HepG2 (cell line): ENCODE data around the gene GIN1. TPM values are rescaled to one million over a fixed set of nuclear protein-coding genes. Genes with fewer than 3 reads are reported as not detected.
A peak's percentile ranks its signal among the peaks of the same experiment; 100 is the strongest.

ENCODE experiments used
- ATAD3A ChIP-seq: sonication (generic); formaldehyde crosslinking; IDR thresholded peaks from 2 replicates; pipeline ENCODE4 v1.4.0; 2020; ENCODE audit warnings: missing genetic modification reagents
- KAT7 ChIP-seq: IDR thresholded peaks from 2 replicates; pipeline ENCODE4 v1.6.1; 2018; ENCODE audit warnings: borderline replicate concordance, missing compliant biosample characterization
- NBN ChIP-seq: fragments of 450-650 bp; conservative IDR thresholded peaks from 2 replicates; pipeline ENCODE4 v1.6.1; 2017
- RBM22 ChIP-seq: fragments of 200-400 bp; formaldehyde crosslinking; optimal IDR thresholded peaks from 2 replicates; pipeline ENCODE3; 2017; ENCODE audit warnings: mild to moderate bottlenecking, low read length, moderate library complexity
- REL ChIP-seq: sonication (generic); formaldehyde crosslinking; conservative IDR thresholded peaks from 2 replicates; pipeline ENCODE4 v1.8.0; 2022; ENCODE audit warnings: mild to moderate bottlenecking, missing genetic modification reagents, moderate library complexity
- SAP130 ChIP-seq: IDR thresholded peaks from 2 replicates; pipeline ENCODE4 v1.6.1; 2016; ENCODE audit warnings: low read depth
- TBX2 ChIP-seq: sonication (generic); formaldehyde crosslinking; IDR thresholded peaks from 2 replicates; pipeline ENCODE4 v1.5.0; 2020; ENCODE audit warnings: missing genetic modification reagents, mild to moderate bottlenecking, borderline replicate concordance
- TGIF2 ChIP-seq: IDR thresholded peaks from 2 replicates; pipeline ENCODE4 v1.6.1; 2016; ENCODE audit warnings: control low read depth, missing compliant biosample characterization
- ZBTB8A ChIP-seq: sonication (generic); formaldehyde crosslinking; IDR thresholded peaks from 2 replicates; pipeline ENCODE4 v1.4.0; 2020; ENCODE audit warnings: mild to moderate bottlenecking, low read depth, missing genetic modification reagents, borderline replicate concordance
- ZNF234 ChIP-seq: sonication (generic); formaldehyde crosslinking; conservative IDR thresholded peaks from 2 replicates; pipeline ENCODE4 v1.5.1; 2020; ENCODE audit warnings: mild to moderate bottlenecking, missing genetic modification reagents
- ZNF317 ChIP-seq: sonication (generic); formaldehyde crosslinking; IDR thresholded peaks from 2 replicates; pipeline ENCODE4 v1.5.0; 2020; ENCODE audit warnings: mild to moderate bottlenecking, missing genetic modification reagents
- ZNF556 ChIP-seq: sonication (generic); formaldehyde crosslinking; IDR thresholded peaks from 2 replicates; pipeline ENCODE4 v1.4.0; 2020; ENCODE audit warnings: mild to moderate bottlenecking, missing genetic modification reagents, borderline replicate concordance
- ZNF557 ChIP-seq: sonication (generic); formaldehyde crosslinking; IDR thresholded peaks from 2 replicates; pipeline ENCODE4 v1.4.0; 2020; ENCODE audit warnings: missing genetic modification reagents
- ZNF567 ChIP-seq: sonication (generic); formaldehyde crosslinking; IDR thresholded peaks from 2 replicates; pipeline ENCODE4 v1.8.1; 2023; ENCODE audit warnings: mild to moderate bottlenecking, missing genetic modification reagents, borderline replicate concordance
- ZNF775 ChIP-seq: sonication (generic); formaldehyde crosslinking; IDR thresholded peaks from 2 replicates; pipeline ENCODE4 v1.4.0; 2020; ENCODE audit warnings: missing genetic modification reagents, mild to moderate bottlenecking, moderate library complexity, borderline replicate concordance
- polyA plus RNA-seq, 8 experiments: library from polyadenylated mRNA; depleted of rRNA in 3 of 8; stranded (reverse) in 7 of 8; unstranded in 1 of 8; fragments of >200 nt; fragmentation: Illumina TruSeq in 4 of 8; extraction: Trizol in 4 of 8; gene quantifications; 2 replicates each; pipeline versions ENCODE4 v1.2.1 to v1.2.3, GENCODE V29; 2011 to 2016; ENCODE audit warnings: low read depth in 4 of 8, missing spikeins in 1 of 8, mixed read lengths in 1 of 8; ENCODE audit not compliant: insufficient read depth in 1 of 8
- total RNA-seq, 5 experiments: library from RNA; depleted of rRNA; stranded (reverse); fragments of >200 nt; fragmentation: Illumina TruSeq; extraction: Trizol; gene quantifications; 2 replicates each; pipeline ENCODE4 v1.2.3, GENCODE V29; 2016; ENCODE audit warnings: low read depth in 1 of 5
- TF ChIP-seq, protein P1 (sequence below), 2 experiments: sonication (generic) in 1 of 2; formaldehyde crosslinking in 1 of 2; IDR thresholded peaks; 2 replicates each; pipeline versions ENCODE4 v1.6.1 to v1.9.0; 2014 to 2022; ENCODE audit warnings: antibody characterized with exemption in 1 of 2, borderline replicate concordance in 1 of 2, inconsistent platforms in 1 of 2, low read depth in 1 of 2, missing genetic modification reagents in 1 of 2
- TF ChIP-seq, protein P2 (sequence below): sonication (generic); formaldehyde crosslinking; IDR thresholded peaks from 2 replicates; pipeline ENCODE4 v1.5.1; 2020; ENCODE audit warnings: mild to moderate bottlenecking, missing genetic modification reagents, moderate library complexity
- TF ChIP-seq, protein P3 (sequence below): sonication (generic); formaldehyde crosslinking; IDR thresholded peaks from 2 replicates; pipeline ENCODE4 v1.8.0; 2022; ENCODE audit warnings: missing genetic modification reagents, low read depth, mild to moderate bottlenecking, borderline replicate concordance
- TF ChIP-seq, protein P4 (sequence below): sonication (generic); formaldehyde crosslinking; IDR thresholded peaks from 2 replicates; pipeline ENCODE4 v1.4.0; 2020; ENCODE audit warnings: missing genetic modification reagents, low read depth, mild to moderate bottlenecking, borderline replicate concordance

GIN1 gene
- total and polyA plus RNA-seq, 2 of the 13 experiments (the other 11 are each of a cell fraction or from before 2014, with no cell fraction given) = 1.7 to 7.7 TPM

DNA sequence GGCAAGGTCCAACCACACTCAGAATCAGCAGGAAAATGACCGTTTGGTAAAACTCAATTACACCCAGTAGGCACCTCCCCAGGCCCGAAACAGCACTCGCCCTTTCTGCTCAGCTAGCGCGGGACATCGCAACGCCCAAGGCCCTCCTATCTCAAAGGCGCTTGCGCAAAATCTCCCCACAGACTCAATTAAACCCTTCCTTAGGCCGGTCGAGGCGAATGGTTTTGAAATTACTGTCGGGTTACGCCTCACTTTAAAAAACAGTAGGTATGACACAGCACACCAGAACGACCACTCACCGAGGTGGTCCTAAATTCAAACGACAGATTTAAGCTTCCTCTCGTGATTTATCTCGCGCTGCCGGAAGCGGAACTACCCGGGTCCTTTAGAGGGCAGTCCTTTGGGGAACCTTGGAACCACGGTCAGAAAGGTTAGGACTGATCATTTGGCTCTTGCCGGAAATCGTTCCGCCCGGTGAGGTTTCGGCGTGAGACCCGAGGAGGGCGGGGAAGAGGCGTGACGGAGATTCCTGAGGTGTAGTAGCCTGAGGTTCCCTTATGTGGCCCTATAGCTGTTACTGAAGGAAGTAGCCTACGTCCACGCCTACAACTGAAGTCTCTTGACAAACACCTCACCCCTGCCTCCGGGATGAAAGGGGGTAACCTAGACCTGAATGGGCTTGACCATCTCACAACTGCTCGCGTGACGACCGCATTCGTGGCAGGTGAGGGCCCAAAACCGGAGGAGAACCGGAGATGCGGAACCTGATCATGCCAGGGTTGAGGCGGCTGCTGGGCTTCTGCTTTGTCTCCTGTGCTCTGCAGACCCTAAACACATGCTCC is at the start of gene GIN1, which contains the start of gene PPIP5K2 (continued):
- TF ChIP-seq, protein P1, sequence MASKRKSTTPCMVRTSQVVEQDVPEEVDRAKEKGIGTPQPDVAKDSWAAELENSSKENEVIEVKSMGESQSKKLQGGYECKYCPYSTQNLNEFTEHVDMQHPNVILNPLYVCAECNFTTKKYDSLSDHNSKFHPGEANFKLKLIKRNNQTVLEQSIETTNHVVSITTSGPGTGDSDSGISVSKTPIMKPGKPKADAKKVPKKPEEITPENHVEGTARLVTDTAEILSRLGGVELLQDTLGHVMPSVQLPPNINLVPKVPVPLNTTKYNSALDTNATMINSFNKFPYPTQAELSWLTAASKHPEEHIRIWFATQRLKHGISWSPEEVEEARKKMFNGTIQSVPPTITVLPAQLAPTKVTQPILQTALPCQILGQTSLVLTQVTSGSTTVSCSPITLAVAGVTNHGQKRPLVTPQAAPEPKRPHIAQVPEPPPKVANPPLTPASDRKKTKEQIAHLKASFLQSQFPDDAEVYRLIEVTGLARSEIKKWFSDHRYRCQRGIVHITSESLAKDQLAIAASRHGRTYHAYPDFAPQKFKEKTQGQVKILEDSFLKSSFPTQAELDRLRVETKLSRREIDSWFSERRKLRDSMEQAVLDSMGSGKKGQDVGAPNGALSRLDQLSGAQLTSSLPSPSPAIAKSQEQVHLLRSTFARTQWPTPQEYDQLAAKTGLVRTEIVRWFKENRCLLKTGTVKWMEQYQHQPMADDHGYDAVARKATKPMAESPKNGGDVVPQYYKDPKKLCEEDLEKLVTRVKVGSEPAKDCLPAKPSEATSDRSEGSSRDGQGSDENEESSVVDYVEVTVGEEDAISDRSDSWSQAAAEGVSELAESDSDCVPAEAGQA (IDR thresholded peaks at IDR 0.05; ENCODE audit: low read depth) = peak; percentile 82; the same call in 1 of the 2 replicates
- TF ChIP-seq, protein P1 (CRISPR knock-in tag; IDR thresholded peaks at IDR 0.05; ENCODE audit: borderline replicate concordance) = no peak; the same call in 1 of the 2 replicates
- TF ChIP-seq KAT7 (CRISPR knock-in tag) (peak; percentile 46), ATAD3A (no peak), ZNF567 (CRISPR knock-in tag) (0 out of 2 replicates have a peak, but pooled peaks have one; percentile 51), SAP130 (CRISPR knock-in tag) (peak; percentile 91), ZNF557 (CRISPR knock-in tag) (peak; percentile 55), ZNF775 (CRISPR knock-in tag) (no peak), ZNF556 (peak; percentile 86; the same call in 1 of the 2 replicates), REL (peak; percentile 76; the same call in 1 of the 2 replicates), RBM22 (no peak), ZBTB8A (CRISPR knock-in tag) (peak; percentile 27; the same call in 1 of the 2 replicates), ZNF234 (CRISPR knock-in tag) (no peak), TGIF2 (CRISPR knock-in tag) (peak; percentile 67; the same call in 1 of the 2 replicates), ZNF317 (CRISPR knock-in tag) (peak; percentile 58; the same call in 1 of the 2 replicates), TBX2 (CRISPR knock-in tag) (peak; percentile 32; the same call in 1 of the 2 replicates), NBN (no peak)
- TF ChIP-seq, protein P2, sequence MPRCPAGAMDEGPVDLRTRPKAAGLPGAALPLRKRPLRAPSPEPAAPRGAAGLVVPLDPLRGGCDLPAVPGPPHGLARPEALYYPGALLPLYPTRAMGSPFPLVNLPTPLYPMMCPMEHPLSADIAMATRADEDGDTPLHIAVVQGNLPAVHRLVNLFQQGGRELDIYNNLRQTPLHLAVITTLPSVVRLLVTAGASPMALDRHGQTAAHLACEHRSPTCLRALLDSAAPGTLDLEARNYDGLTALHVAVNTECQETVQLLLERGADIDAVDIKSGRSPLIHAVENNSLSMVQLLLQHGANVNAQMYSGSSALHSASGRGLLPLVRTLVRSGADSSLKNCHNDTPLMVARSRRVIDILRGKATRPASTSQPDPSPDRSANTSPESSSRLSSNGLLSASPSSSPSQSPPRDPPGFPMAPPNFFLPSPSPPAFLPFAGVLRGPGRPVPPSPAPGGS = no peak
- TF ChIP-seq, protein P3, sequence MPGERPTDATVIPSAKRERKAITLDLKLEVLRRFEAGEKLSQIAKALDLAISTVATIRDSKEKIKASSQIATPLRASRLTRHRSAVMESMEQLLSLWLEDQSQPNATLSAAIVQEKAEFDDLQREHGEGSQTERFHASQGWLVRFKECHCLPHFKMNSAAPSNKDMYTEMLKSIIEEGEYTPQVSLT (CRISPR knock-in tag) = no peak; the same call in 1 of the 2 replicates
- TF ChIP-seq, protein P4, sequence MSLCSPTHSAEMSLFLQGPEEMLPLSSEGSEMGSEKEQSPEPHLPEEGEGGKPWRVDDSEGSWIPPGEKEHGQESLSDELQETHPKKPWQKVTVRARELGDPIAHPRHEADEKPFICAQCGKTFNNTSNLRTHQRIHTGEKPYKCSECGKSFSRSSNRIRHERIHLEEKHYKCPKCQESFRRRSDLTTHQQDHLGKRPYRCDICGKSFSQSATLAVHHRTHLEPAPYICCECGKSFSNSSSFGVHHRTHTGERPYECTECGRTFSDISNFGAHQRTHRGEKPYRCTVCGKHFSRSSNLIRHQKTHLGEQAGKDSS (CRISPR knock-in tag) = 0 out of 2 replicates have a peak, but pooled peaks have one; percentile 13
